Uterus (tissue), 4 donors: ENCODE data around the gene F3. TPM values are rescaled to one million over a fixed set of nuclear protein-coding genes. Genes with fewer than 3 reads are reported as not detected.
A peak's percentile ranks its signal among the peaks of the same experiment; 100 is the strongest.

ENCODE experiments used
- DNase-seq, 2 donors: peaks; one replicate each; pipeline ENCODE4 v3.0.0-alpha.2; 2019 to 2020
- H3K27ac ChIP-seq, 2 donors: fragments of 200-600 bp; sonication (generic); 1 replicate in 1 of 2; 2 replicates in 1 of 2; pipeline ENCODE4 v1.5.1; 2016 to 2018
- H3K27me3 ChIP-seq, 2 donors: fragments of 200-600 bp; sonication (generic); one replicate each; pipeline ENCODE4 v1.5.1; 2018 to 2019; ENCODE audit warnings: control low read depth in 1 of 2
- H3K36me3 ChIP-seq, 2 donors: fragments of 200-600 bp; sonication (generic); one replicate each; pipeline ENCODE4 v1.5.1; 2019; ENCODE audit warnings: control low read depth in 1 of 2
- H3K4me1 ChIP-seq, 2 donors: fragments of 200-600 bp; sonication (generic); one replicate each; pipeline ENCODE4 v1.5.1; 2018 to 2019; ENCODE audit warnings: control low read depth in 1 of 2
- H3K4me3 ChIP-seq, 2 donors: fragments of 200-600 bp; sonication (generic); 1 replicate in 1 of 2; 2 replicates in 1 of 2; pipeline ENCODE4 v1.5.1; 2018 to 2019; ENCODE audit warnings: mild to moderate bottlenecking in 1 of 2
- H3K9me3 ChIP-seq, 2 donors: fragments of 200-600 bp; sonication (generic); one replicate each; pipeline ENCODE4 v1.5.1; 2019; ENCODE audit warnings: control low read depth in 1 of 2
- POLR2A ChIP-seq, 2 donors: fragments of 450-650 bp; IDR thresholded peaks; one replicate each; pipeline ENCODE4 v1.6.1; 2016; ENCODE audit warnings: antibody characterized with exemption in 2 of 2, mild to moderate bottlenecking in 1 of 2, moderate library complexity in 1 of 2
- intact Hi-C: fragments of 100-400 bp; cut with DNase I; formaldehyde crosslinking; loops from one replicate; pipeline ENCODE4 v1.15.1; 2023; ENCODE audit warnings: low total_unique reads
- total RNA-seq, 4 donors: library from RNA; depleted of rRNA in 3 of 4; stranded (reverse); fragments of >200 nt in 3 of 4; gene quantifications; one replicate each; pipeline versions ENCODE4 v1.1.0 to v1.2.4, GENCODE V29; 2014 to 2023
- TF ChIP-seq, protein P1 (sequence below), 4 experiments: fragments of 200-600 bp in 2 of 4; fragments of 450-650 bp in 2 of 4; sonication (generic) in 2 of 4; IDR thresholded peaks; one replicate each; pipeline ENCODE4 v1.5.1; 2016 to 2019; ENCODE audit warnings: antibody characterized with exemption in 4 of 4, mild to moderate bottlenecking in 2 of 4, moderate library complexity in 1 of 4
- donor health status: DM: yes; HTN: yes; CAD: no.

The F3 gene
- total RNA-seq, 4 donors from 2014 or later, result 5.9 to 85.6 (median 40.9) TPM

DNA sequence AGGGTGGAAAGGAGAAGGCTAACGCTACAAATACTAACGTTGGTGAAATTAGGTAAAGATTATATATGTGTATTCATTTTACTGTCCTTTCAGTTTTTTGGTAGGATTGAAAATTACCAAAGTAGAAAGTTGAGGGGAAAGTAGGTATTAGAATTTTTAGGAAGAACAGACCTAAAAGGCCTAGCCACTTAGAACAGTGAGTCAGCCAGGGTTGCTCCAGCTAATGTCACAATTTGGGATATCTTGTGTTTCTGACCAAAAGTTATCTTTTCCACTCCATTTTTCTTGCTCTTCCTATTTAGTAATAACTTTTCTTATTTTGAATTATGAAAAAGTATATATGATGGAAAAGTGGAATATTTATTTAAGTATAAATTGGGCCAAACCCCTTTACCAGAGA is 40.1 kb downstream of the F3 start:
- intact Hi-C loops, result no loop called here
- no peak for DNase-seq
- no peaks in the 10 kb centered on the region for H3K27me3 ChIP-seq
- no peak overlapping the region for H3K27ac ChIP-seq
- H3K4me3 ChIP-seq, result no peak overlapping the region
- no peaks in the 10 kb centered on the region for H3K36me3 ChIP-seq
- TF ChIP-seq, protein P1, sequence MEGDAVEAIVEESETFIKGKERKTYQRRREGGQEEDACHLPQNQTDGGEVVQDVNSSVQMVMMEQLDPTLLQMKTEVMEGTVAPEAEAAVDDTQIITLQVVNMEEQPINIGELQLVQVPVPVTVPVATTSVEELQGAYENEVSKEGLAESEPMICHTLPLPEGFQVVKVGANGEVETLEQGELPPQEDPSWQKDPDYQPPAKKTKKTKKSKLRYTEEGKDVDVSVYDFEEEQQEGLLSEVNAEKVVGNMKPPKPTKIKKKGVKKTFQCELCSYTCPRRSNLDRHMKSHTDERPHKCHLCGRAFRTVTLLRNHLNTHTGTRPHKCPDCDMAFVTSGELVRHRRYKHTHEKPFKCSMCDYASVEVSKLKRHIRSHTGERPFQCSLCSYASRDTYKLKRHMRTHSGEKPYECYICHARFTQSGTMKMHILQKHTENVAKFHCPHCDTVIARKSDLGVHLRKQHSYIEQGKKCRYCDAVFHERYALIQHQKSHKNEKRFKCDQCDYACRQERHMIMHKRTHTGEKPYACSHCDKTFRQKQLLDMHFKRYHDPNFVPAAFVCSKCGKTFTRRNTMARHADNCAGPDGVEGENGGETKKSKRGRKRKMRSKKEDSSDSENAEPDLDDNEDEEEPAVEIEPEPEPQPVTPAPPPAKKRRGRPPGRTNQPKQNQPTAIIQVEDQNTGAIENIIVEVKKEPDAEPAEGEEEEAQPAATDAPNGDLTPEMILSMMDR (IDR thresholded peaks at IDR 0.05), result no peak
- TF ChIP-seq POLR2A (IDR thresholded peaks at IDR 0.05), result no peak
- H3K4me1 ChIP-seq, result no peaks in the 10 kb centered on the region
- H3K9me3 ChIP-seq, result no peaks in the 10 kb centered on the region

DNA sequence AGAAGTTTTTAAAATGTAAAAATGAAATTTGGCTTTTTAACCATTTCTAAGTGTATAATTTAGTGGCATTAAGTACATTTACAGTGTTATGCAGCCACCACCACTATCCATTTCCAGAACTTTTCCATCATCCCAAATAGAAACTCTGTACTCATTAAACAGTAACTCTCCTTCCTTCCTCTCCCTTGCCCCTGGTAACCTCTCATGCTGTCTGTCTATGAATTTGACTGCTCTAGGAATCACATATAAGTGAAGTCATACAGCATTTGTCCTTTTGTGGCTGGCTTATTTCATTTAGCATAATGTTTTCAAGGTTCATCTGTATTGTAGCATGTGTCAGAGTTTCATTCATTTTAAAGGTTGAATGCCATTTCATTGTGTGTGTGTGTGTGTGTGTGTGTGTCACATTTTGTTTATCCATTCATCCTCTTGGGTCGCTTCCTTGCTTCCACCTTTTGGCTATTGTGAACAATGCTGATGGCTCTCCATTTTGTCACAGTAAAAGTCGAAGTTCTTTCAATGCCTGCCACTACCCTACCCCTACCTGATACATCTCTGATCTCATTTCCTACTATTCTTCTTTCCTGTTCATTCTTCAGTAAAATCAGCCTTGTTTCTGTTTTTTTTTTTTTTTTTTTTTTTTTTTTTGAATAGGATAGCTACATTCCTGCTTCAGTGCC is 45.3 kb downstream of the F3 start:
- H3K27me3 ChIP-seq, result no peaks in the 10 kb centered on the region
- TF ChIP-seq, protein P1 (IDR thresholded peaks at IDR 0.05), result no peak
- no peaks in the 10 kb centered on the region for H3K4me1 ChIP-seq
- no peak for DNase-seq
- intact Hi-C loops, result no loop called here
- H3K4me3 ChIP-seq, result no peak overlapping the region
- H3K36me3 ChIP-seq, result no peaks in the 10 kb centered on the region
- no peak overlapping the region for H3K27ac ChIP-seq
- H3K9me3 ChIP-seq, result no peaks in the 10 kb centered on the region

DNA sequence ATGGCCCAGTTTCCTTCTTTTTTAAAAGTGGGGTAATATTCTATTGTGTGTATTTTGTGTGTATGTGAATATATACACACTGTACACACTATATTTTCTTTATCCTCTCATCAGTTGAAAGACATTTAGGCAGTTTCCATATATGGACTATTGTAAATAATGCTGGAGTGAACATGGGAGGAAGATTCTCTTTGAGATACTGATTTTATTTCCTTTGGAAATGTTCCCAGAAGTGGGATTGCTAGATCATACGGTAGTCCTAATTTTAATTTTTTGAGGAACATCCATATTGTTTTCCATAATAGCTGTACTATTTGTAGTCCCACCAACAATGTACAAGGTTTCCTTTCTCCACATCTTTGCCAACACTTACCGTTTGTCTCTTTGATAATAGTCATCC is 51.0 kb downstream of the F3 start:
- Histone ChIP-seq H3K4me3 (no peak overlapping the region), H3K4me1 (no peaks in the 10 kb centered on the region), H3K27ac (no peak overlapping the region), H3K9me3 (no peaks in the 10 kb centered on the region), H3K27me3 (no peaks in the 10 kb centered on the region), H3K36me3 (no peaks in the 10 kb centered on the region)
- TF ChIP-seq, protein P1 (IDR thresholded peaks at IDR 0.05), result no peak
- TF ChIP-seq POLR2A (IDR thresholded peaks at IDR 0.05), result no peak
- intact Hi-C loops, result no loop called here
- no peak for DNase-seq

DNA sequence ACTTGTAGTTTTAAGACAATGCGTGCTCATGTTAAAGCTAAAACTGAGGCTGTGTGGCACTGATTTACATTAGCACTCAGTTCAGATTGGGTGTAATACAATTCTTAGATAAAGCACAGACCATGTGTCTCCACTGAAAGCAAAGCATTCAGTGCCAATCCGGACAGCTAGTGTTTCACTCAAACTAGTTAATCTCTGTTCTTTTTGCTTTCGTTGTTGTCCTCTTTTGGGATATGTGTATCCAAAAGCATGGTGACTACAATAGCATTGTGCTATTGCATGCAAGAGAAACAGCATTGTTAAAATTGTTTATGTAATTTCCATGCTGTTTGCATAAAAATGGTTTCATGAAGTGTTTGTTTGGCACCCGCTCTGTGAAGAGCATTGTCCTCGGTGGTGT is 54.6 kb downstream of the F3 start:
- no peak overlapping the region for H3K4me3 ChIP-seq
- H3K27me3 ChIP-seq, result no peaks in the 10 kb centered on the region
- no peak overlapping the region for H3K27ac ChIP-seq
- TF ChIP-seq, protein P1 (IDR thresholded peaks at IDR 0.05), result no peak
- no peak for DNase-seq
- intact Hi-C loops, result no loop called here
- H3K36me3 ChIP-seq, result no peaks in the 10 kb centered on the region
- H3K9me3 ChIP-seq, result no peaks in the 10 kb centered on the region
- no peaks in the 10 kb centered on the region for H3K4me1 ChIP-seq

DNA sequence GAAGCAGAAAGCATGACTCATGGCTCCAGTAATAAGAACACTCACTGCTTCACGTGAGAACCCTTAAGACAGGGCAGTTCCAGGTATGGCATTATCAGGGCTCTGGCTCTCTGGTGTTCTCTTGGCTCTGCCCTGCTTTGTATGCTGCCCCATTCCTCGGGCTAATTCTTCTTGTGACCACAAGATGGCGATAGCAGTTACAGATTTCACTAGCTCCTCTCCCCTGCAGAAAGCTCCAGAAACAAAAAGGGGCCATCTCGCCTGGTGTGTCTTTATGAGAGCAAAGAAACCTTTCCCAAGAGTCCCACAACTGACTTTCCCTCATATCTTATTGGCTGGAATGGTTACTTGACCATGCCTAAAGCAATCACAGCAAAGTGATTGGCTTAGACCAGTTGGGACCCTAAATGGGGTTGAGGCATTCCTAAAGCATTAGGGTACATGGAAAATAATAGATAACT is 60.1 kb downstream of the F3 start:
- H3K27me3 ChIP-seq, result no peaks in the 10 kb centered on the region
- TF ChIP-seq POLR2A (IDR thresholded peaks at IDR 0.05), result no peak
- TF ChIP-seq, protein P1 (IDR thresholded peaks at IDR 0.05), result peak; percentile 60 to 80 (median 69)
- H3K9me3 ChIP-seq, result no peaks in the 10 kb centered on the region
- intact Hi-C loops, result loop anchor here (5.0 kb wide), 1 partner anchor 326 kb away; no protein-coding TSS in a partner anchor
- peak; percentile 26 to 28 for DNase-seq
- no peak overlapping the region for H3K4me3 ChIP-seq
- H3K27ac ChIP-seq, result no peak overlapping the region
- H3K4me1 ChIP-seq, result no peaks in the 10 kb centered on the region
- no peaks in the 10 kb centered on the region for H3K36me3 ChIP-seq
